ENCODE data around the gene GGPS1.
"Not testable (repeated sequence)": the region's sequence is repeated elsewhere in the genome, so short reads cannot be mapped to it uniquely, and the experiment has no call there.

Gene GGPS1

DNA sequence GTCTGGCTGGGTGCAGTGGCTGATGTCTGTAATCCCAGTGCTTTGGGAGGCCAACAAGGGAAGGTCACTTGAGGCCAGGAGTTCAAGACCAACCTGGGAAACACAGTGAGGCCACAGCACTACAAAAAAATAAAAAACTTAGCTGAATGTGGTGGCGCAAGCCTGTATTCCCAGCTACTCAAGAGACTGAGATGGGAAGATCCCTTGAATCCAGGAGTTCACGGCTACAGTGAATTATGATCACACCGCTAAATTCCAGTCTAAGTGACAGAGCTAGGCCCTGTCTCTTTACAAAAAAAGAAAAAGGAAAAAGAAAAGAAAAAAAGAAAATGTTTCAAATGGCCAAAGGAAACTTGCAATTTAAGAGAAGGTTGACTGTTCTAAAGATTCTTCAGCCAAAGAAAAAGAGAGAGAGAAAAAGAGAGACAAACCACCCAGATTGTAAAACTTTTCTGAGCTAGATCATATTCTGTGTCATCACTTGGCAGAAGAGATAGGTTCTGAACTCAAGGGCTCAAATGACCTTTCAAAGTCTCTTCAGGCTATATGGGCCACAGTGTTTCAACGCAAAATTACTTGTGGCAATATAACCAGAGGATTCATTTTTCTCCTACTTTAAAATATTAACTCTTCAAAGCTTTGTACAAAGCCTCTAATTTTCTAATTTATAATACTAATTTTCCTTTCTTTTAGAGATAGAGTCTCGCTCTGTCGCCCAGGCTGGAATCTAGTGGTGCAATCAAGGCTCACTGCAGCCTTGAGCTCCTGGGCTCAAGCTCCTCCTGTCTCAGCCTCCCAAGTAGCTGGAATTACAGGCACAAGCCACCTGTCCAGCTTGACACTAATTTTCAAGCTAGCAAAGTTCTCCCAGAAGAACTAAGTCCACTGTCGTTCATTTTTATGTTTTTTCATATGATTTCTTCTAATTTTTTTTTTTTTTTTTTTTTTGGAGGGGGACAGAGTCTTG, 20.9 kb upstream of the GGPS1 start:
- no peak for DNase-seq

DNA sequence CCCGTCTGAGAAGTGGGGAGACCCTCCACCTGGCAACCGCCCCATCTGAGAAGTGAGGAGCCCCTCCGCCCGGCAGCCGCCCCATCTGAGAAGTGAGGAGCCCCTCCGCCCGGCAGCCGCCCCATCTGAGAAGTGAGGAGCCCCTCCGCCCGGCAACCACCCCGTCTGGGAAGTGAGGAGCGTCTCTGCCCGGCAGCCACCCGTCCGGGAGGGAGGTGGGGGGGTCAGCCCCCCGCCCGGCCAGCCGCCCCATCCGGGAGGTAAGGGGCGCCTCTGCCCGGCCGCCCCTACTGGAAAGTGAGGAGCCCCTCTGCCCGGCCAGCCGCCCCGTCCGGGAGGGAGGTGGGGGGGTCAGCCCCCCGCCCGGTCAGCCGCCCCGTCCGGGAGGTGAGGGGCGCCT, 19.2 kb upstream of the GGPS1 start:
- not testable (repeated sequence) for DNase-seq

DNA sequence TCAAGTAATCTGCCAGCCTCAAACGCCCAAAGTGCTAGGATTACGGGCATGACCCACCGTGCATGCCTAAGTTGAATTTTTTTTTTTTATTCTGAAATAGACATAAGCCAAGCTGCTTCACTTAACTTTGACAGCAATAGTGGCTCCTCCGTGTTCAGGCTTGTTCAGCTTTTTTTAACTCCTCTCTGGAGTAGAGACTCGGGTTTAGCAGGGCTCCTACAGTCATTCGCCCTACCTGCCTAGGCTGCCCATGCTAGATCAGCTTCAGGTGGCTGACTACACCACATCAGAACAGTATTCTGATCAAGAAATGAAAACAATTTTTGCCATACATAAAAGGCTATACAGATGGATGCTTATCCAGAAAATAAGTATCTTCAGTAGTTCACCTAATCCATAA, 15.1 kb upstream of the GGPS1 start:
- DNase-seq, result no peak

DNA sequence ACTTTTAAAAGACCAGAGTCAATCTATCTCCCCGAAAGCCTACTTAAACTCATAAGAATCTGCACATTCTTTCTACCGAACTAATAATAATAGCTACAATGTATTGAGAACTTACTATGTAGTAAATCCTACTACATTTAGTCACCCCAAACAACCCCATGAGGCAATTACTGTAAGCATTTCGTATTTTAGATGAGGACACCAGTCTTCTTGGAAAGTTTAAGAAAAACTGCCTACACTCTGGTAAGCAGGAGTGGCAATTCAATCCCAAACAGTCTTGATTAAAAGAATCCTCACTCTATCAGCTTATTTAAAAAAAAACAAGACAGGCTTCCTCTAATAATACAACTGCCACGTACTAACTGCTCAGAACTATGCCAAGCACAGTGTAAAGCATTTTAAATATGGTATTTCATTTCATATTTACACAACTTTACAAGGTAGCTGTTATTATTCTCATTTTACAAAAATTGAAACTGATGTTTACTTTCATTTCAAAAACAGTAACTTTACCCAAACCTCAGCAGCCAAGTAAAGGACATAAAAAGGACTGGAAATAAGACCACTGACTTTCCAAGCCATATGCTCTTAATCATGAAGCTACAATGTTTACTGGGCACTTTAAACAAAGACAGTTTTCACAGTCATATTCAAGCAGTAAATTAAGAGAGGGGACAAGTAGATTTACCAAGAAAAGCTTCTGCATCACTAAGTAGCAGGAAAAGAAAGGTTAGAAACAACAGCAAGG, 14.3 kb upstream of the GGPS1 start:
- DNase-seq, result no peak

DNA sequence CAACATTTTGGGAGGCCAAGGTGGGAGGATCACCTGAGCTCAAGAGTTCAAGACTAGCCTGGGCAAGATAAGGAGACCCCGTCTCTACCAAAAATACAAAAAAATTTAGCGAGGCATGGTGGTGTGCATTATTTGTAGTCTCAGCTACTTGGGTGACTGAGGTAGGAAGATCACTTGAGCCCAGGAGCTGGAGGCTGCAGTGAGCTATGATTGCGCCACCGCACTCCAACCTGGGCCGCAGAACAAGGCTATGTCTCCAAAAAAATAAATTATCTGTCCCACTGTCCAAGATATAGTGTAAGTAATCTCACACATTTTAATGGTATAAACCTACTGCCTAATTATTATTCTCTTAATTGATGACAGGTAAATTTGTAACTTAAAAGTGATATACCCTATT, 13.2 kb upstream of the GGPS1 start:
- DNase-seq, result no peak

DNA sequence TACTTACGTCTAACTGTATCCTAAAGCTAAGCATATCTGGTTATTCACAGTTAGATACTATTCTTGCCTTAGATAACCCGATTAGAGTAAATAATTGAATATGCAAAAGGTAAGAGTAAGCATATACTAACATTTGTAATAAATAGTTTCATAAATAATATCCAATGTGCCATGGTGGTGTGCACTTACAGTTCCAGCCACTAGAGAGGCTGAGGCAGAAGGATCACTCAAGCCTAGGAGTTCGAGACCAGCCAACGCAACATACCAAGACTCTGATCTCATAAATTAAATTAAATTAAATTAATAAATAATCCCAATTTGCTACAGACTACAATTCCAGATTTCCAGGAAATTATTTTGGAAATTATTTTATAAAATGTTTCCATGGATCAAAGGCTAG, 12.6 kb upstream of the GGPS1 start:
- DNase-seq, result no peak

DNA sequence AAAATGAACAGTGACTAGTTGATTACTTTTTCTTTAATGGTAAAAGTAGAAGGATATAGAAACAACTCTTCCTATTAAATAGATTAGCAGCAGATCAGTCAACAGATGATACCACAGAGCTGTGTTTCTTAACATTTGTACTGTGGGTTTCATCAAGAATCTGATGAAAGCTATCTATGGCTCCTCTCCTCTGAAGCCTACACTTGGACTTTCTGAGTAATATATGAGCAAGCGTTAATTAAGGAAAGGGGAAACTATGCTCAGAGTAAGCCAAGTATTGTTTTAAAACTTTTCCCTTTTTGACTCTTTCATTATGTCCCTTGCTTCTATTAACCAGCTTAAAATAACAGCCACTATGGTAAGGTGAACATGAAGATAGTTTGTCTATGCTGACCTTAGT, 11.2 kb upstream of the GGPS1 start:
- no peak for DNase-seq

DNA sequence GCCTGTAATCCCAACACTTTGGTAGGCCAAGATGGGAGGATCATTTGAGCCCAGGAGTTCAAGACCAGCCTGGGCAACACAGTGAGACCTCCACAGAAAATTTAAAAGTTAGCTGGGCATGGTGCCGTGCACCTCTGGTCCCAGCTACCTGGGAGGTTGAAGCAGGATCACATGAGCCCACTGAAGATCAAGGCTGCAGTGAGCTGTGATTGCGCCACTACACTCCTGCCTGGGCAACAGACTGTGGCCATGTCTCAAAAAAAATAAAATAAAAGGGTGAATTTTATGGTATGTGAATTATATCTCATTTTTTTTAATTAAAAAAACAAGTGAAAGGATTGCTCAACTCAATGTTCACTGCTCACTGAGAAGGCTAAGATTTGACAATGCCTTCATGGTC, 9.1 kb upstream of the GGPS1 start:
- DNase-seq, result no peak

DNA sequence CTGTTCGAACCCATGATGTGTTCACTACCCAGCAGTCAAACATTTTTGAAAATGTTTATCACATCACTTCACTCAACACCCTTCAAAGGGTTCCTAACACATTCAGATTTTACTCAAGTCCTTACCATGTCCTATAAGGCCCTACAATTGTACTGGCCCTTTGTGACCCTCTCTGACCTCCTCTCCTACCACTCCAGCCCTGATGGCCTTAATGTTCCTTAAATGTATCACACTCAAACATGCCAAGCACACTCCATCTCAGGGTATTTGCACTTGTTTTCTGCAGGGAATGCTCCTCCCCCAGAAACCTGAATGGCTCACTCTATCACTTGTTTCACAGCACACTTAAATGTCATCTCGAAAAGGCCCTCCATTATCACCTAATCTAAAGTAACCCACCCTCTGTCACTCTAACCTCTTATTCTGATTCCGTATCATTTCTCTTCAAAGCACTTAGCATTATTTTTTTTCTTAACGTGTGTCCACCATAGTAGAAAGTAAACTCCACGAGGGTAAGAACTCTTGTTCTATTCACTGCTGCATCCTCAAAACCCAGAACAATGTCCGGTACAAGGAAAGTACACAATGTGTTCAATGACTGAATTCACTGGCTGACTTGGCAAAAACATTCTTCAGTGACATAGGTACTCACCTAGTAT, 7.7 kb upstream of the GGPS1 start:
- DNase-seq, result no peak

DNA sequence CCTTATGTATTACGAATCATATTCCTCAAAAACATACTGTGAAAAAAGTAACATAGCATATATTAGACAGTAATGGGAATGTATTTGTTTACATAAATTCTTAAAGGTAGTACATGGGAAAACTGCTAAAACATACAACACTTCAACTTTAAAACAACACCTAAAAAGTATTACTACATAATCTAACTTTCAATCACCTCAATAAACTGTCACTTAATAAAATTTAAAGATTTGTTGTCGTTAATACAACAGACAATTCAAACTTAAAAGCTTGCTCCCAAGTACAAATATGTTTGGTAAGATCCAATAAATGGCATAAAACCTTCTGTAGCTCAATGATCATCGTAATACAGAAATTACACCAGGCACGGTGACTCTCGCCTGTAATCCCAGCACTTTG, 4.1 kb upstream of the GGPS1 start:
- DNase-seq, result no peak

DNA sequence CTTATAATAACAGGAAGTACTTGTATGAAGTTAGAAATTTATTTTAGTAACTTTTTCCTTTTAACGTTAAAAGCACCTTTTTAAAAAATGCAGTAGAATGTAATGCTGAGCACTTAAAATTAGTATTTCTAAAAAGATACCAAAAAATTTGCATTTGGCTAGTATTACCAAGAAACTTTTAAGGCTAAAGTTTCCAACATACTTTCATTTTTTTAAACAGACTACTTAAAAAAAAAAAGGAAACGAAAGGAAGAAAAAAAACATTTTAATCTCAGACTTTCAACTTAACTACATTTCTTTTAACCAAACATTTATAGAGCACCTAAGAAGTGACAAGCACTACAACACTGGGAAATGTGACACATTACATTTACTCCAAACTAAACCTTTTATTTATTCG, 3.2 kb upstream of the GGPS1 start:
- DNase-seq, result no peak

DNA sequence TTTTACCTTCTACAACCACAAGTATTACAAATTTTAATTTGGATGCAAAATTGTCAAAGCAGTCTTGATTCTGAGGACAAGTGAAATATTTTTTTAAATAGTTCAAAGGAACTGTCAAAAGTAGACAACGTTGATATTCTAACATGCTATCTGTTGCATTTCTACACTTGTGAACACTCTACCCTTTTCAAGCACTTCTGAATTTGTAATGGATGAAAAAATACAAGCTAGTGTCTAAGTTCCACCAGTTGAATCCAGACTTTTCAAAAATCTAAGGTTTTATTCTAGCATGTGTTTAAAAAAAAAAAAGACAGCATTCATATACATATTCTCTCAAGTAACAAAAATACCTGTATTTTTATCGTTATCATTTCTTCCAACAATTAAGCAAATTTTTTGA, 2.5 kb upstream of the GGPS1 start:
- no peak for DNase-seq

DNA sequence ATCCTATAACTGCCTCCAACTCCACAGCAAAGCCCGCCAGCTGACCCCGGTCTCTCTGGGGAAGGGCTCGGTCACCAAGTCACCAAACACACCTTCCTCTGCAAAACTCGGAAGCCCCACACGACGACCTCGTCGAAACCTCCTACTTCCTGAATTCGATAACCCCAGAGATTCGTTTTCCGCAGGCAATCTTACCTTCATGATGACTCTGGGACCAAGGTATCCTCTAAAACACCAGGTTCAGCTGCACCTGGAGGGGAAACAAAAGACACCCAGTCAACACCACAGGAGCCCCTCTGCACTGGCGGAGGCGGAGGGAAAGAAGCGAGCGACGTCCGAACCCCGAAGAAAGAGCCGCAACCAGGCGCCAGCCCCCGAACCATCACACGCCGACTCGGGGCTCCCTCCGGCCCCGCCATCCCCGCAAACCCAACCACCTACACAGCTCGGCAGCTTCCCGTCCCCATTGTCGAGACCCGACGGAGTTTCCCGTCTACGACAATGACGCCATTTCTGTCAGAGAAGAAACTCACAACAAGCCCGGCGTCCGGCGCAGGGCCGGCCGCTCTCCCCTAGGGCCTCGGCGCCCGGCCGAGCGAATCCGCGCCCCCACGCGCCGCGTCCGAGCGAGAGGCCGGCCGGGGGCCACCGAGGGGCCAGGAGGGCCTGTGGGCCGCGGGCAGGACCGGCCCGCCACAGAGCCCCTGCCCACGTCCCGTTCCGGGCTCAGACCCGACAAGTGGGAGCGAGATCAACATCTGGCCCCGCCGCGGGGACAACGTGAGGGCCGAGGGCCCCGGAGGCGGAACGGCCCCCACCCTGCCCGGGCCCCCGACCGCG, 1.4 kb upstream of the GGPS1 start:
- DNase-seq, result peak; percentile 23

DNA sequence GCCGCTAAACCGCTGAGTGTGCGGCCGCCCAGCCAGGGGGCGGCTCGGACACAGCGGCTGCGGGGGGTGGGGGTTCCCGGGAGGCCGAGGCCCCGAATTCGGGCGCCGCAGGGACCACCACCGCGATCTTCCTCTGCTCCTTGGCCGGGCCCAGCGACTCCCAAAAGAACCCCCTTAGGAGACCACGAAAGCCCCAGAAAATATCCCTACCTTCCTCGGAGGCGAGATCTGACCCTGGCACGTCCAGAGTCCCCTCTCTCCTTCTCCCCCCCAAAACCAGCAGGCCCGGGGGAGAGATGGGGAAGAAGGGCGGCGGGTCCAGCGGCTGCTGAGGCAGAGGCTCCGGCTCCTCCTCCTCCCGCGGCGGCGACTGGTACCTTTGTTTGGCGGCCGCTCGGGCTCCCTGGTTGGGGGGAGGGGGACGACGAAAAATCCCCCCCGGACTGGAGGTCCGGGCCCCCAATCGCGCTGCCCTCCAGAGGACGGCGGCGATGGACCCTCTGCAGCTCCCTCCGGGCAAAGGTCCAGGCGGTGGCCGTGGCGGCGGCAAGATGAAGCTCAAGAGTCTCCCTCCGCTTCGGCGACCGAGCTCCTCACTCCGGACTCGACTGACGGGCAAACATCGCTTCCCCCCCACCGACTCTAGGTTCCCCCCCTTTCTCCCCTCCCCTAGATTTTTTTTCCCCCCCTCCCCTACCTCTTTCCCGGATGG, 655 bp upstream of the GGPS1 start, which contains the start of gene ARID4B:
TSS of gene ARID4B (minus strand) at position 621 of the 712 bp plus-strand sequence. CDS start 1,260 bp downstream, outside the sequence.
- peak; percentile 76 for DNase-seq

DNA sequence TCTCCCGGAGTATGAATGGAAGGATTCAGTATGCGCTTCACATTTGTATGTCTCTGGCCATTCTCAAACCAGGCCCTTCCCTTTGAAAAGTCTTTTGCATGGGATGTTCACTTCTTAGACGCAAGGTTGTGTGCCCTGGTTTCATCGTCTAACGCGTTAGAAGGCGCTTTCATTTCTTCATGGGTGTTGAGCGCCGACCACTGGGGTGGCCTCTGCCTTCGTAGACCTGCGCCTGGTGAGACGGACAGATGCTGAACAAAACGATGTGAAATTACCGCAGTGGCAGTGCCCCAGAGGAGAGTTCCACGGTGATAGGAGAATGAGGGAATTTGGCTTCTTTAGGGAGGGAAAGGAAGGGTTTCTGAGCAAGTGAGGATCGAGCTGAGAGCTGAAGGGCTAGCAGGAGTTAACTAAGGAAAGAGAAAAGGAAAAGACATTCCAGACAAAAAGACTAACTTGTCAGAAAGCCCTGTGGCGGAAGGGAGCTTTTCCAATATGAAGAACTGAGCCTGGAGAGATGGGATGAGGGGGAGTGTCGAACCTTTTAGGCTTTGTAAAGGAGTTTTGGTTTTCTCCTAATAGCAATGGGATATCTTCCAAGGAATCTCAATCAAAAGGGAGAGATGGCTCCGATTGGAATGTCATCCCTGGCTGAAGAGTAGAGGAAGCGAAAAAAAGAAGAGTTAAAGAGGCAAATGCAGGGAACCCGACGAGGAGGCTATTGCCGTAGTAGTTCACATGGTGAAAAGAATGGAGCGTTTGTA, 951 bp downstream of the GGPS1 start:
- no peak for DNase-seq

DNA sequence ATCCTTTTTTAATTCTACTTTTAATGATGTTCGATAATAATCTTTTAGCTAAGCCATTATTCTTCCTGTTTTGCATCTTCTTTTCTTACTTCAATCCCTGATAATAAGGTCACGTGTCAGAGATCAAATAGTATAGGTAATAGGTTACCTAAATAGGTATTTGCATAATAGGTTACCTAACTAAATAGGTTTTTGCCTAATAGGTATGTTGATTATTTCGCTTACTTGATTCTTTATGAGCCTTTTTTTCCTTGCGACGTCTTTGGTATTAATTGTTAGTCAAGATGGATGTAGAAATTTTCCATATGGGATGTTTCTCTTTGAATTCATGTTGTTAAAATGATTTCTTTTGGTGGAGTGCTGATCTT, 2.5 kb downstream of the GGPS1 start:
- no peak for DNase-seq

DNA sequence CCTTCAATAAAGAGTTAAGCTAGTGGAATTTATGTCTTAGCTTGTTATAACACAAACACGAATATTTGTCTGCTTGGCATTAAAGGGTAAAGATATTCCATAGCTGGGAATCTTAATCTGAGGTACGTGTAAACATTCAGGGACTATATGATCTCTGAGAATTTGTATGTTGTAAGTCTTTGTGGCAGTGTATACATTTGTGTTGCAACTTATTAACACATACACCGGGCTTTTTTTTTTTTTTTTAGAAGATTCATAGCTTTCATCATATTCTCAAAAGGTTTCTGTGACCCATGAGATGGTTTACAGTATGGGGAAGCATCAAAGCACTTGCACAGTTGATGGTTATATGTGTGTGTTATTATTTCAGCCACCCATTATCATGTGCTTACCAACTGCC, 3.0 kb downstream of the GGPS1 start:
- no peak for DNase-seq

DNA sequence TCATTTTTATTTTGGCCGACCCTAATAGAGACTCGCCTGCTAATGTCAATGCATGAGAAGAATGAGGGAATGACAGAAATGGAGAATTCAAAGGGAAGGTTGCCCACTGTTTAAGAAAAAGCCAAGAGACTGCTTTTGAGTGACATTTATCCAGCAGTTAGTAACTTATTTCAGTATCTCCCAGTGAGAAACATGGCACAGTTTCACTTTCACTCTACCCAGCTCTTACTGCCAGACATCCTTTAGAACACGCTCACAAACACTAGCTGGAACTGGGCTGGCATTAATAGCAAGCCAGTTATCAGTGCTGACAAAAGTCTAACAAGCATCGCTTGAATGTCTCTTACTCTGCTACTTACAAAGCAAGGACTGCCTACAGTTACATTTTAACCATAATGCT, 8.5 kb downstream of the GGPS1 start:
- no peak for DNase-seq

DNA sequence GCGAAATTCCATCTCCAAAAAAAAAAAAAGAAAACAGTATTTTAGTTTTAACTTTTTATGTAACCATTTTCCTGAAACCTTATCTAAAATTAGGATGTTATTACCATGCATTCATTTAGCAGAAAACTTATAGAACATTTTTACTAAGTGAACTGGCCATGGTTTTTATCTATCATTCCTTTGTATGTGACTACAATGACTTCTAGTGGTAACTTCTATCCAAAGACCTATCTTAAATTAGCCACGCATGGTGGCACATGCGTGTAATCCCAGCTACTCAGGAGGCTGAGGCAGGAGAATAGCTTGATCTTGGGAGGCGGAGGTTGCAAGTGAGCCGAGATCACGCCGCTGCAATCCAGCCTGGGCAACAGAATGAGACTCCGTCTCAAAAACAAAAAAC, 11.4 kb downstream of the GGPS1 start:
- DNase-seq, result no peak

DNA sequence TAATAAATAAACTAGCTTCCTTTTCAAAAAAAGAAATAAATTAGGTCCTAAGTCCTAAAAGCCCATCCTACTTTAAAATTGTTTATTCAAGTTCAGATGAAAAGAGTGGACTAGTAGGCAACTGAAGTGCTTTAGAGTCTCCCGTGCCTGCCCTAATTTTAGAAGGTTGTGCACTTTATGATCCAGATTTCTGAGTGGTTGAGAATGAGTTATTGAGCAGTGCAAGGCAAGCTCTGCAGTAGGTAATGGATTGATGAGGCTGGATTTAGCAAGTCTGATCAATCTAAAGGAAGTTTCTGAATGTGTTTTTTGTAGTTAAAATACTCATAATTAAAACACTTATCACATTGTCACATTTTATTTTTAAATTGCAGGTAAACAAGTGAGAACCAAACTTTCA, 13.0 kb downstream of the GGPS1 start:
- DNase-seq, result no peak

DNA sequence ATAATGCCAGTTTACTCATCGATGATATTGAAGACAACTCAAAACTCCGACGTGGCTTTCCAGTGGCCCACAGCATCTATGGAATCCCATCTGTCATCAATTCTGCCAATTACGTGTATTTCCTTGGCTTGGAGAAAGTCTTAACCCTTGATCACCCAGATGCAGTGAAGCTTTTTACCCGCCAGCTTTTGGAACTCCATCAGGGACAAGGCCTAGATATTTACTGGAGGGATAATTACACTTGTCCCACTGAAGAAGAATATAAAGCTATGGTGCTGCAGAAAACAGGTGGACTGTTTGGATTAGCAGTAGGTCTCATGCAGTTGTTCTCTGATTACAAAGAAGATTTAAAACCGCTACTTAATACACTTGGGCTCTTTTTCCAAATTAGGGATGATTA, 13.7 kb downstream of the GGPS1 start:
- DNase-seq, result no peak
